Type B pancreatic cell (in vitro differentiated cells): Measurements from ENCODE around the gene CYBRD1. TPM values are rescaled to one million over a fixed set of nuclear protein-coding genes. Genes with fewer than 3 reads are reported as not detected.

Experiments used
- DNase-seq: peaks from one replicate; pipeline ENCODE4 v3.0.0; 2021; ENCODE audit warnings: mixed read lengths; ENCODE audit not compliant: unreplicated experiment; ENCODE audit errors: extremely low spot score
- H3K27ac Mint-ChIP-seq: 2 replicates; pipeline ENCODE4 v1.8.0; 2021; ENCODE audit warnings: mild to moderate bottlenecking, mixed read lengths
- H3K27me3 Mint-ChIP-seq: 2 replicates; pipeline ENCODE4 v1.8.0; 2021; ENCODE audit warnings: mixed read lengths
- H3K36me3 Mint-ChIP-seq: 2 replicates; pipeline ENCODE4 v1.8.0; 2021; ENCODE audit warnings: mixed read lengths
- H3K4me1 Mint-ChIP-seq: one replicate; pipeline ENCODE4 v1.8.0; 2021; ENCODE audit warnings: mixed read lengths; ENCODE audit not compliant: unreplicated experiment
- H3K4me3 Mint-ChIP-seq: 2 replicates; pipeline ENCODE4 v1.8.0; 2021; ENCODE audit warnings: mild to moderate bottlenecking, mixed read lengths
- H3K9me3 Mint-ChIP-seq: 2 replicates; pipeline ENCODE4 v1.8.0; 2021; ENCODE audit warnings: mixed read lengths
- CTCF ChIP-seq: fragments of 200-600 bp; sonication (generic); conservative IDR thresholded peaks from 2 replicates; pipeline ENCODE4 v1.5.0; 2021; ENCODE audit warnings: antibody characterized with exemption, mild to moderate bottlenecking
- long read RNA-seq: library from polyadenylated mRNA; unstranded; transcript quantifications from one replicate; pipeline ENCODE4 v2.0.0, GENCODE V29; 2020
- total RNA-seq: library from RNA; stranded (reverse); gene quantifications from 2 replicates; pipeline ENCODE4 v1.2.1, GENCODE V29; 2021; ENCODE audit warnings: low replicate concordance

The CYBRD1 gene
- total RNA-seq: 12.9 and 21.1 TPM in 2 replicates
- long read RNA-seq, full-length matches to known transcripts: 12 of 13 reads
- long read RNA-seq, partial matches to known transcripts: 0 of 13 reads
- long read RNA-seq, other reads (novel, unspliced or antisense): 1 of 13 reads

GRCh38 chr2:171522052-171522787 lies at the start of gene CYBRD1:
Gene CYBRD1 (plus strand): TSS chr2:171522474. CDS start chr2:171522546, 72 bp downstream.
- H3K36me3 Mint-ChIP-seq: no peaks in the 10 kb centered on the region
- H3K4me1 Mint-ChIP-seq: peaks cover 22% of the 10 kb centered on the region
- H3K27me3 Mint-ChIP-seq: peaks cover 31% of the 10 kb centered on the region
- no peaks in the 10 kb centered on the region for H3K9me3 Mint-ChIP-seq
- DNase-seq: peak; percentile 72
- TF ChIP-seq CTCF: no peak
- H3K27ac Mint-ChIP-seq: peak within 1 kb of the TSS; percentile 79
- peak within 1 kb of the TSS; percentile 96 for H3K4me3 Mint-ChIP-seq

GRCh38 chr2:171475979-171476378 lies 46.3 kb upstream of the CYBRD1 start:
- Mint-ChIP-seq H3K4me3 (no peak overlapping the region), H3K27ac (no peak overlapping the region), H3K4me1 (no peaks in the 10 kb centered on the region), H3K27me3 (no peaks in the 10 kb centered on the region), H3K9me3 (no peaks in the 10 kb centered on the region), H3K36me3 (peaks cover 16% of the 10 kb centered on the region)
- TF ChIP-seq CTCF: no peak
- DNase-seq: no peak

GRCh38 chr2:171478345-171478744 lies 43.9 kb upstream of the CYBRD1 start:
- H3K27me3 Mint-ChIP-seq: no peaks in the 10 kb centered on the region
- no peaks in the 10 kb centered on the region for H3K9me3 Mint-ChIP-seq
- peaks cover 22% of the 10 kb centered on the region for H3K36me3 Mint-ChIP-seq

GRCh38 chr2:171479154-171479814 lies 43.0 kb upstream of the CYBRD1 start:
- H3K4me3 Mint-ChIP-seq: no peak overlapping the region

More at GRCh38 chr2:171478345-171478744, 43.9 kb upstream of the CYBRD1 start:
- no peak for DNase-seq
- no peak for TF ChIP-seq CTCF
- Mint-ChIP-seq H3K4me1 (no peaks in the 10 kb centered on the region), H3K4me3 (no peak overlapping the region), H3K27ac (no peak overlapping the region)

GRCh38 chr2:171480908-171481307 lies 41.4 kb upstream of the CYBRD1 start:
- H3K27ac Mint-ChIP-seq: no peak overlapping the region
- no peaks in the 10 kb centered on the region for H3K4me1 Mint-ChIP-seq
- no peaks in the 10 kb centered on the region for H3K9me3 Mint-ChIP-seq
- H3K4me3 Mint-ChIP-seq: no peak overlapping the region
- peaks cover 17% of the 10 kb centered on the region for H3K36me3 Mint-ChIP-seq
- no peak for DNase-seq
- no peak for TF ChIP-seq CTCF
- no peaks in the 10 kb centered on the region for H3K27me3 Mint-ChIP-seq

More at GRCh38 chr2:171479154-171479814, 43.0 kb upstream of the CYBRD1 start:
- DNase-seq: no peak
- Mint-ChIP-seq H3K9me3 (no peaks in the 10 kb centered on the region), H3K36me3 (peaks cover 21% of the 10 kb centered on the region), H3K4me1 (no peaks in the 10 kb centered on the region), H3K27me3 (no peaks in the 10 kb centered on the region), H3K27ac (no peak overlapping the region)
- no peak for TF ChIP-seq CTCF
